A673 (cell line): ENCODE data around the gene ITGB2. TPM values are rescaled to one million over a fixed set of nuclear protein-coding genes. Genes with fewer than 3 reads are reported as not detected.

Experiments used
- BruUV-seq: library from RNA; stranded (reverse); fragments of 400-500 nt; replicated peaks from 2 replicates; lab custom pipeline; 2021; lab: Mats Ljungman, UMichigan
- CTCF ChIA-PET: fragments of 300-600 bp; sonication (Branson Sonifier 250); formaldehyde crosslinking; loops from one replicate; lab custom pipeline; 2022; ENCODE audit warnings: antibody characterized with exemption; lab: Charles Lee
- POLR2A ChIA-PET: fragments of 300-600 bp; sonication (Branson Sonifier 250); formaldehyde crosslinking; loops from one replicate; lab custom pipeline; 2022; ENCODE audit warnings: antibody characterized with exemption; ENCODE audit not compliant: low non-redundant PET; lab: Charles Lee
- DNase-seq: peaks from one replicate; pipeline ENCODE4 v3.0.0-alpha.2; 2015; ENCODE audit warnings: low spot score
- H3K27ac ChIP-seq: fragments of 200-600 bp; sonication (generic); 2 replicates; pipeline ENCODE4 v1.5.1; 2016; ENCODE audit warnings: mixed run types, low read depth, mild to moderate bottlenecking, mixed read lengths, antibody characterized with exemption, low read length; ENCODE audit not compliant: poor library complexity, severe bottlenecking
- H3K27me3 ChIP-seq: fragments of 200-600 bp; sonication (generic); replicated peaks from 2 replicates; pipeline ENCODE4 v1.6.1; 2017; ENCODE audit warnings: mixed run types, low read depth, mild to moderate bottlenecking, mixed read lengths, antibody characterized with exemption, low read length; ENCODE audit not compliant: insufficient read depth, poor library complexity
- H3K36me3 ChIP-seq: fragments of 200-600 bp; sonication (generic); 2 replicates; pipeline ENCODE4 v1.6.1; 2016; ENCODE audit warnings: mixed run types, mild to moderate bottlenecking, mixed read lengths, antibody characterized with exemption, low read length; ENCODE audit not compliant: insufficient read depth, poor library complexity, severe bottlenecking
- H3K4me1 ChIP-seq: fragments of 200-600 bp; sonication (generic); 2 replicates; pipeline ENCODE4 v1.6.1; 2017; ENCODE audit warnings: mixed run types, mild to moderate bottlenecking, mixed read lengths, antibody characterized with exemption, low read length; ENCODE audit not compliant: insufficient read depth, poor library complexity, severe bottlenecking
- H3K4me3 ChIP-seq: fragments of 200-600 bp; sonication (generic); 2 replicates; pipeline ENCODE4 v1.5.1; 2016; ENCODE audit warnings: low read depth, mixed run types, mild to moderate bottlenecking, mixed read lengths, low read length; ENCODE audit not compliant: poor library complexity, severe bottlenecking
- H3K9me3 ChIP-seq: fragments of 200-600 bp; sonication (generic); 2 replicates; pipeline ENCODE4 v1.6.1; 2016; ENCODE audit warnings: mixed run types, low read depth, mild to moderate bottlenecking, mixed read lengths, antibody characterized with exemption, low read length; ENCODE audit not compliant: poor library complexity, severe bottlenecking
- EZH2 ChIP-seq: fragments of 200-600 bp; sonication (generic); IDR thresholded peaks from 2 replicates; pipeline ENCODE4 v1.6.1; 2017; ENCODE audit warnings: borderline replicate concordance, low read depth, mild to moderate bottlenecking, mixed read lengths, antibody characterized with exemption, low read length; ENCODE audit not compliant: poor library complexity, severe bottlenecking
- intact Hi-C: fragments of 100-400 bp; cut with micrococcal nuclease; formaldehyde crosslinking; loops from one replicate; pipeline ENCODE4 v1.10.0; 2022; ENCODE audit not compliant: unreplicated experiment
- total RNA-seq: library from RNA; stranded (reverse); gene quantifications from 2 replicates; pipeline ENCODE4 v1.2.3, GENCODE V29; 2021
- TF ChIP-seq, protein P1 (sequence below): fragments of 300-800, 200-600 bp; sonication (generic); conservative IDR thresholded peaks from 2 replicates; pipeline ENCODE4 v1.5.1; 2017; ENCODE audit warnings: low read depth, mild to moderate bottlenecking, antibody characterized with exemption, low read length, moderate library complexity, mixed read lengths

The ITGB2 gene
- total RNA-seq, 1 experiment from 2014 or later: 5.0 TPM

GRCh38 chr21:44872649-44873355, 47.9 kb downstream of the ITGB2 start:
- intact Hi-C loops: loop anchor here (5.0 kb wide), 1 partner anchor 71 kb away; the partner anchor contains the start of gene UBE2G2
- no peaks in the 10 kb centered on the region for H3K36me3 ChIP-seq
- TF ChIP-seq EZH2: no peak
- TF ChIP-seq, protein P1, sequence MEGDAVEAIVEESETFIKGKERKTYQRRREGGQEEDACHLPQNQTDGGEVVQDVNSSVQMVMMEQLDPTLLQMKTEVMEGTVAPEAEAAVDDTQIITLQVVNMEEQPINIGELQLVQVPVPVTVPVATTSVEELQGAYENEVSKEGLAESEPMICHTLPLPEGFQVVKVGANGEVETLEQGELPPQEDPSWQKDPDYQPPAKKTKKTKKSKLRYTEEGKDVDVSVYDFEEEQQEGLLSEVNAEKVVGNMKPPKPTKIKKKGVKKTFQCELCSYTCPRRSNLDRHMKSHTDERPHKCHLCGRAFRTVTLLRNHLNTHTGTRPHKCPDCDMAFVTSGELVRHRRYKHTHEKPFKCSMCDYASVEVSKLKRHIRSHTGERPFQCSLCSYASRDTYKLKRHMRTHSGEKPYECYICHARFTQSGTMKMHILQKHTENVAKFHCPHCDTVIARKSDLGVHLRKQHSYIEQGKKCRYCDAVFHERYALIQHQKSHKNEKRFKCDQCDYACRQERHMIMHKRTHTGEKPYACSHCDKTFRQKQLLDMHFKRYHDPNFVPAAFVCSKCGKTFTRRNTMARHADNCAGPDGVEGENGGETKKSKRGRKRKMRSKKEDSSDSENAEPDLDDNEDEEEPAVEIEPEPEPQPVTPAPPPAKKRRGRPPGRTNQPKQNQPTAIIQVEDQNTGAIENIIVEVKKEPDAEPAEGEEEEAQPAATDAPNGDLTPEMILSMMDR: no peak
- no peaks in the 10 kb centered on the region for H3K9me3 ChIP-seq
- BruUV-seq: no TSS peak
- DNase-seq: no peak
- peak overlapping the region; percentile 88 for H3K27ac ChIP-seq
- POLR2A ChIA-PET: interaction anchor here (1.0 kb wide), 1 partner anchor 59 kb away, joined by 12 read pairs; no protein-coding TSS in a partner anchor
- CTCF ChIA-PET: interaction anchor here (0.6 to 1.5 kb wide), 2 partner anchors 296 to 362 kb away, joined by 3 read pairs; no protein-coding TSS in a partner anchor
- H3K27me3 ChIP-seq: no peaks in the 10 kb centered on the region
- H3K4me1 ChIP-seq: peaks cover 48% of the 10 kb centered on the region
- H3K4me3 ChIP-seq: peak overlapping the region; percentile 94

GRCh38 chr21:44872323-44872648, 48.4 kb downstream of the ITGB2 start:
- Histone ChIP-seq H3K4me1 (peaks cover 53% of the 10 kb centered on the region), H3K36me3 (no peaks in the 10 kb centered on the region), H3K9me3 (no peaks in the 10 kb centered on the region), H3K4me3 (peak overlapping the region; percentile 94), H3K27me3 (no peaks in the 10 kb centered on the region), H3K27ac (peak overlapping the region; percentile 88)
- TSS peak; percentile 16 for BruUV-seq
- ChIA-PET POLR2A (no interaction called here), CTCF (interaction anchor here (0.6 to 1.5 kb wide), 2 partner anchors 297 to 361 kb away, joined by 3 read pairs; no protein-coding TSS in a partner anchor)
- TF ChIP-seq EZH2: no peak
- TF ChIP-seq, protein P1: no peak
- intact Hi-C loops: loop anchor here (5.0 kb wide), 1 partner anchor 70 kb away; the partner anchor contains the start of gene UBE2G2
- DNase-seq: no peak

GRCh38 chr21:44871576-44872269, 49.0 kb downstream of the ITGB2 start:
- no peak for DNase-seq
- H3K9me3 ChIP-seq: no peaks in the 10 kb centered on the region
- H3K4me1 ChIP-seq: peaks cover 59% of the 10 kb centered on the region
- H3K4me3 ChIP-seq: peak overlapping the region; percentile 94
- TF ChIP-seq, protein P1: no peak
- no peak for TF ChIP-seq EZH2
- peak overlapping the region; percentile 88 for H3K27ac ChIP-seq
- ChIA-PET POLR2A (no interaction called here), CTCF (interaction anchor here (1.5 kb wide), 1 partner anchor 361 kb away, joined by 3 read pairs; no protein-coding TSS in a partner anchor)
- intact Hi-C loops: loop anchor here (5.0 kb wide), 1 partner anchor 69 kb away; the partner anchor contains the start of gene UBE2G2
- no peaks in the 10 kb centered on the region for H3K27me3 ChIP-seq
- no TSS peak for BruUV-seq
- no peaks in the 10 kb centered on the region for H3K36me3 ChIP-seq
